Measurements from ENCODE around the gene GLOD4.
"Not testable (repeated sequence)": the region's sequence is repeated elsewhere in the genome, so short reads cannot be mapped to it uniquely, and the experiment has no call there.

Gene GLOD4

DNA sequence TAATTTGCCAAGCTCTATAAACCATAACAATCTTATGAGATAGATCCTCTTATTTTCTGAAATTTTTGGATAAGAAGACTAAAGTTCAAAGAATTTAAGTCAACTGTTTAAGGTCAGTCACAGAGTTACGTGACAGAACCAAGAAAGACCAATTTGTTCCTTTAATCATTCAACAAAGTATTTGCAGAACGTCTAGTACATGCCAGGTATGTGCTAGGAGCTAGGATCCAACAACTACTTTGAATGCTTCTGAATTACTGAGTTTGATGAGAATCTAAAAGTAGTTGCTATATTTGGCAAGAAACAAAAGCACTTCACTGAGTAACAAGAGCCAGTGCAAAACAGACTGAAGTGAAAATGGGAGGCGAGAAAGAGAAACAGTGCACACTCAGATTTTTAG is 15.0 kb downstream of the GLOD4 start:
- no peak for DNase-seq

DNA sequence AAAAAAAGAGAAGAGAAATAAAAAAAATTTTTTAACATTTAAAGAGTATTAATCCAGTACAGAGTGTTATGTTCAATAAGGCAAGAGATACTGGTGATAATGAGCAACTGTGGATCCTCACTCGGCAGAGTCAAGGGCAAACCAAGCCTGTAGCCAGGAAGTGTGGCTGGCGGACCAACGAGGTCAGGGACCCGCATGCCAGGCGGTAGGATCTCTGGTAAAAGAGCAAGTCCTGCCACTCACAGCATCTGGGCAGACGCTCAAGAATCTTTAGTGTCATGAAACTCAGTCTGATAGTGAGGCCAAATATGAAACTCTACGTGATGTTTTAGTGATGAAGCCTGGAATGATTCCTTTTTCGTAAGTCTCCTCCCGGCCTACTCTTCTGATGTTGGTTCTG is 21.7 kb downstream of the GLOD4 start:
- no peak for DNase-seq

DNA sequence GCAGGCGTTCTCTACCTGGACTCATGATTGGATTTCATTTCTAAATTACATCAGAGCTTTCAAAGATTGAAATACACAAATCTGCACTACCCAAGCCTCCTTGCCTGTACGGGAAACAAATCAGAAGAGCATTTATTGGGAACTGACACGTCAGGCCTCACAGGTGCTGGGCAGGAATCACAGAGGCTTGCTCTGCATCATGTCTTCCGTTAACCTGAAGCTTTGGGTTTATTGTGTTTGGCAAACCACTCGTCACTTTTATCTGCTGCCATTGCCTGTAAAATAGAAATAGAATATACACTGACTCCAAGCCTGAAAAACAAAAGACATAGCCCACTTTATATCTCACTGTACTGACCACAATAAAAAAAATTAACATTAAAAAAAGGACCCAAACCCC is 22.1 kb downstream of the GLOD4 start:
- DNase-seq: no peak

- DNase-seq: not testable (repeated sequence)
Measured at GRCh38 chr17:756010-756567, 26.0 kb downstream of the GLOD4 start.

- not testable (repeated sequence) for DNase-seq
Measured at GRCh38 chr17:755319-755961, 26.6 kb downstream of the GLOD4 start.

DNA sequence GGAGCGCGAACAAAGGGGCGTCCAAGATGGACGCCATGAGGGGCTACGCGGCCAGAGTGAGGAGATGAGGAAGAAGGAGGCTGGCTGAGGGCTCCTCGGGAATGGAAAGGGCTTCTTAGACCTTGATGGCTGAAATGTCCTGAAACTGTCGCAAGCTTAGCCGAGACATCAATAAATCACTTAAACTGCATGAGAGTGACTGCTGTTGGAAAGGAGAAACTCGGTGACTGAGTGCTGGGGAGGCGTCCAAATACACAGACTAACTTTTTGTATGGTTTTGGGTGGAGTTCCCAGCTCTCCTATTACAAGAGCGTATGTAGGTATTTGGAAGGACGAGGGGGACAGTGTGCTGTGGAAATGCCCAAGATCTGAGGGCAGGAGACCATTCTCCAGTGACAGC is 28.7 kb downstream of the GLOD4 start:
- DNase-seq: no peak

DNA sequence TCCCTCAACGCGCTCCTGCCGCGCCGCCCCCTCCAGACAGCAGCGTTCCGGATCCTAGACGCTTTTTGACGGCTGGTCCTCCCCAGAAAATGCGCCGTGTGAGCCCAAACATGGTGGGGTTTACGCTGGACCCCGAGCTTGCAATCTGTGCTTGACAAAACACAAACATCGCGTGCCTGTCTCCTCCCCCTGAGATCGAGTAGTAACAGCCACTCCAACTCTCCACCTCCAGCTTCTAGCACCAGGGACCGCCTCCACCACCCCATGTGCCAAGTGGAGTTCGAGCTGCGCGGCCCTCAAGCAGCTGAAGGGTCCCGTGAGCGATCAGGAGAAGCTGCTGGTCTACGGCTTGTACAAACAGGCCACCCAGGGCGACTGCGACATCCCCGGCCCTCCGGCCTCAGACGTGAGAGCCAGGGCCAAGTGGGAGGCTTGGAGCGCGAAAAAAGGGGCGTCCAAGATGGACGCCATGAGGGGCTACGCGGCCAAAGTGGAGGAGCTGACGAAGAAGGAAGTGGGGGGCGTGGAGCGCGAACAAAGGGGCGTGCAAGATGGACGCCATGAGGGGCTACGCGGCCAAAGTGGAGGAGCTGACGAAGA is 29.4 kb downstream of the GLOD4 start:
- no peak for DNase-seq

- peak; percentile 99 for DNase-seq
Measured at GRCh38 chr17:752002-752619, 30.0 kb downstream of the GLOD4 start, which contains the start of gene GEMIN4. Gene GEMIN4, minus strand, starts transcription at chr17:752264. Its CDS starts 122 bp downstream, at chr17:752142.

- DNase-seq: peak; percentile 83
Measured at GRCh38 chr17:751269-752001, 30.6 kb downstream of the GLOD4 start.

DNA sequence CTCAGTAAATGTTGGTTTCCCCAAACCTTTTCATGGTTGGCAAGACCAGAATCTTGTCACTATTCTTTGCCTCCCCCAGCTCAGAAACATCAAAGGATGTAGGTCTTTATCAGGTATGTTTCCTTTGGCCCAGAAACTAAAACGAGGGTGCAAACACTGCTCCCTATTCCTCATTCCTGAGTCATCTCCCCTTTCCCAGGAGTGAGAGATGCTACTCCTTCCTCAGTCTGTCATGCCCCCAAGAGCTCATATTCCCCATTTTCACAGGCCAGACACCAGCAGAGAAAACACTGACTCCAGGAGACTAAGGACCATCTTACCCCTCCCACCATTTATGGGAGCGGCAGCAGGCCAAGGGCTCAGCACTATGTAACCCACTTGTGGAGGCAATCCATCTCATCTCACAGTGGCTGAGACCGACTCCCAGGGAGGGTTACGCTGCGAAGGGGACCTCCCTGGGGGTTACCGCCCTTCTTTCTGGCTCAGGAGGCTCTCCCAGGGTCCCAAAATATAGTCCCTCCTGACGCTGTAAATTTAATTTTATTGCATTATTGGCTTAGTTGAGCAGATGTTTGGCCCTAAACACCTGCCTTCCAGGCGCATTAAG is 31.5 kb downstream of the GLOD4 start:
- DNase-seq: no peak

- DNase-seq: not testable (repeated sequence)
Measured at GRCh38 chr17:749359-749758, 32.7 kb downstream of the GLOD4 start.

GRCh38 chr17:748604-749003 is 33.5 kb downstream of the GLOD4 start:
- not testable (repeated sequence) for DNase-seq

GRCh38 chr17:746783-747629 is 35.1 kb downstream of the GLOD4 start:
- DNase-seq: no peak

- no peak for DNase-seq
Measured at GRCh38 chr17:746181-746580, 35.9 kb downstream of the GLOD4 start.

DNA sequence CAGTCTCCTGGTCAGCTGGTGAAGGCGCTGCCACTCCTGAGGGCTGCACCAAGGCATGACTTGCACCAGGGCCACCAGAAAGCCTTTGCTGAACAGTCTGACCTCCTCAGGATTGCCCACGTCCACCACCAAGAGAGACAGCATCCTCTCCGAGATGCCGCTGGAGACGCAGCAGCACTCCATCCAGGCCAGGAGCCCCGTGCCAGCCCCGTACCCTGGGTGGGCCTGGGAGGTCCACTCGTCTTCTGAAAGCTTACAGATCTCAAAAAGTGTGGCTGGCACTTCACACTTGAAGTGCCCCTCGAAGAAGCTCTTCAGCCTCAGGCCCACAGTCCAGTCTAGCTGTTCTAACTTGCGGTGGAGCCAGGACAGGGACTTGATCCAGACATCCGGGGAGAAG is 36.7 kb downstream of the GLOD4 start:
- DNase-seq: no peak

DNA sequence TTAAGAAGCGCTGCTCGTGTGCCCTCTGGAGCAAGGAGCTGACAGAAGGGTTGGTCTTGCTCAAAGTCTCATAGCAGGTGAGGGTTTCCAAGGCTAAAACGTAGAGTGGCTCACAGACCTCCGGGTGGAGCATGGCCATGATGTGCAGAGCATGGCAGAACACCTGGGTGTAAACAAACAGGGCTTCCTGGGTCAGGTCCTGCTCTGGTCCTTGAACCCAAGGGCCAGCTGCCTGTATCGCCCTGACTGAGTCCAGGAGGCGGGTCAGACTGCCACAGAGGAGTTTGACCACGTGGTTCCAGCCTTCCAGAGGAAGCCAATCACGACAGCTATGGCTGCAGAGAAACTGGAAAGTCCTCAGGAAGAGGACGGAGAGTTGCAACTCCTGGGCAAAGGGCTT is 37.1 kb downstream of the GLOD4 start:
- DNase-seq: no peak

DNA sequence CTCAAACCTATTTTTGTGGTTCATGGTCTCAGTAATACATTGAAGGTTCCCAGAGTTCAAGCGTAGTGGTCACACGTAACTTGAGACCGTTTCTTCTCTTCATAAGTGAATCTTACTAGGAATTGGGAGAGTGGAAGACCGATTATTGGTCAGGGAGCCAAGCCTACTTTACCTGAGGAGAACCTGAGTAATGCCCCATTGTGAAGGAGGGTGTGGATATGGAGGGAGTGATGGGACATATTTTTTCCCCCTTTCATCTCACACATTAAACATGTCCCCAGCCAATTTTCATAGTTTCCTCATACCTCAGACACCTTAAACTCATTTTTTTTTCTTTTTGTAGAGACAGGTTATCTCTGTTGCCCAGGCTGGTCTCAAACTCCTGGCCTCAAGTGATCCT is 38.9 kb downstream of the GLOD4 start:
- no peak for DNase-seq

DNA sequence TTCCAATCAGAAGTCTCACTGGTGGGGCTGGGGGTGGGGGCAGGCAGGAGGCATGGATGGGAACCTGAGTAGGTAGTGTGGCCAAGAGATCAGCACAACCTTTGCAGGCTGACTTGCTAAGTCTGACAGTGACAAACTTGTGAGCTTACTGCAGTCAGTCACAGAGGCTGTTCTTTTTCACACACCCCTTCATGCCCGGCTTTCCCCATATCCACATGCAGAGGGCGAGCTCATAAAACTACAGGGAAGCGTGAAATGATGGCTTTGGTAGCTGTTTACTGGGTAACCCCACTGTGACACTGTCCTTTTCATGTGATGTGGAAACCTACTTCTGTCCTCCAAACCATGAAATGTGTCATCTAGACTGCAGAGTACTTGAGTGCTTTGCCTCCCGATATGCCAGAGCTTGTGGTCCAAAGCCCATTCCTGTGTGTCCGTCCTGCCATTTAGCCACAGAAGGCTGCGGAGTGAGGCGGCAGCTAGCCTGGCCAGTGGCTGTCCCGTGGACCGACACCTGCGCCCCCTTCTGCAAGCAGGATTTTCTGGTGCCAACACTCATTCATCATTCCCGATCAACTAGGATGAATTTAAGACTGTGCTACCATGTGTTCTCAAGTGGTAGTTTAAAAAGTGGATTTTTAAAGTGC is 39.8 kb downstream of the GLOD4 start:
- DNase-seq: no peak

DNA sequence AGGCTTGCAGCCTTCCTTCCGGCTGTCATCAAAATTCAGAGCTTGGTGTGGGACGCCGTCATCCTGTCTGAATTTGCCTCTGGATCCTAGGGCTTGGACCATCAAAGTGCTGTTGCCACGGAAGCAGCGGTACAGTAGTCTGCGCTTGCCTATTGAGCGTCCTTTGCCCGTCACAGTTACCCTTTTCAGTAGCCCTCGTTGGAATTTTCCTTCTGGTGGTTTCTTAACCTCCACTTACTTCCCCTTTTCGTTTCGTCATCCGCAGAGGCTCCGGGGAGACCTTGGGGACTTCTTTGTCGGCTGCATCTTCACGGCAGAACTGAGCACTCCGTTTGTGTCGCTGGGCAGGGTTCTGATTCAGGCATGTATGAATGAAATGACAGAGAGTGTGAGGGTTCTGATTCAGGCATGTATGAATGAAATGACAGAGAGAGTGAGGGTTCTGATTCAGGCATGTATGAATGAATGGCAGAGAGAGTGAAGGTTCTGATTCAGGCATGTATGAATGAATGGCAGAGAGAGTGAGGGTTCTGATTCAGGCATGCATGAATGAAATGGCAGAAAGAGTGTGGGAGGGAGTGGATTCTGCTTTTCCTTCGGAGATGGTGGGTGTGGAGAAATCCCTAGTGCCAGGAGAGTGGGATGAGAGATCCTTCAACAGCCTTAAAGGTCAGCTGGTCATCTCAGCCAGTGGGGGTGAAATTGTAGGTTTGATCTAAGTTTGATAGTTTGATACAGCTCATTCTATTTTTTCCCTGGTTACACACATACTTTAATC is 41.7 kb downstream of the GLOD4 start:
- peak; percentile 65 for DNase-seq

GRCh38 chr17:737561-738113 is 44.4 kb downstream of the GLOD4 start:
- no peak for DNase-seq
